ENCODE results near the gene PAK3. TPM values are rescaled to one million over a fixed set of nuclear protein-coding genes. Genes with fewer than 3 reads are reported as not detected.

Gene PAK3
- total and polyA plus RNA-seq, 2 of the 8 experiments (the other 6 are each of a cell fraction or from before 2014, with no cell fraction given), result 0.80 to 7.2 TPM

- H2BK120ac ChIP-seq (replicated peaks; ENCODE audit: low read depth, low read length), result no peak overlapping the region
- no peaks in the 10 kb centered on the region for H3K9me3 ChIP-seq (ENCODE audit: insufficient read depth in 2 of 2, low read depth in 1 of 2, low read length in 1 of 2)
- no peak overlapping the region for H3K4me2 ChIP-seq (ENCODE audit: insufficient read depth in 1 of 2, low read depth in 2 of 2, low read length in 2 of 2)
- H3K9ac ChIP-seq (replicated peaks in 1 of 4; ENCODE audit: extremely low read depth in 1 of 4, low read depth in 3 of 4, low read length in 3 of 4), result no peak overlapping the region
- no peak overlapping the region for H3K56ac ChIP-seq (replicated peaks; ENCODE audit: insufficient read length, low read depth, low read length)
- no peak overlapping the region for H4K5ac ChIP-seq (ENCODE audit: insufficient read length, low read depth, low read length)
- H2AFZ ChIP-seq (ENCODE audit: low read length), result no peak overlapping the region
- H2BK5ac ChIP-seq (ENCODE audit: low read depth, low read length), result no peak overlapping the region
- no peak overlapping the region for H3K18ac ChIP-seq (ENCODE audit: extremely low read depth, low read length)
- no peak overlapping the region for H3K27ac ChIP-seq (ENCODE audit: low read depth, low read length)
- no peak overlapping the region for H2BK20ac ChIP-seq (ENCODE audit: low read length)
- H3K27me3 ChIP-seq (replicated peaks in 1 of 4; ENCODE audit: control insufficient read depth in 3 of 4, extremely low read depth in 1 of 4, insufficient read depth in 3 of 4, low read length in 3 of 4), result no peaks in the 10 kb centered on the region
- peaks cover 0 to 8% (median 2%) of the 10 kb centered on the region in 4 experiments; a peak in 3 of 7 replicates for H3K4me1 ChIP-seq (replicated peaks in 1 of 4; ENCODE audit: control insufficient read depth in 3 of 4, insufficient read depth in 4 of 4, low read length in 3 of 4)
- H3K23ac ChIP-seq (ENCODE audit: insufficient read length), result no peak overlapping the region
- H4K8ac ChIP-seq (ENCODE audit: extremely low read depth, insufficient read depth, low read length), result no peak overlapping the region
- ChIA-PET CTCF (ENCODE audit: partially characterized antibody) (interaction anchor here (1.5 to 2.6 kb wide), 3 partner anchors 13 to 17 kb away, joined by 3 to 9 read pairs (median 4); no protein-coding TSS in a partner anchor), POLR2A (ENCODE audit: partially characterized antibody) (interaction anchor here (0.7 kb wide), 1 partner anchor 9 kb away, joined by 3 read pairs; no protein-coding TSS in a partner anchor)
- DNase-seq (ENCODE audit: low read depth in 1 of 2, low spot score in 2 of 2) (no peak), FAIRE-seq (no peak)
- no peak overlapping the region for H3K14ac ChIP-seq (ENCODE audit: insufficient read length)
- no peaks in the 10 kb centered on the region for H3K36me3 ChIP-seq (ENCODE audit: control insufficient read depth in 2 of 4, insufficient read depth in 4 of 4, low read length in 3 of 4)
- H3K4me3 ChIP-seq (ENCODE audit: extremely low read depth in 1 of 4, insufficient read depth in 2 of 4, low read depth in 3 of 4, low read length in 4 of 4), result no peak overlapping the region
- H2BK12ac ChIP-seq (ENCODE audit: low read depth, low read length), result no peak overlapping the region
- no peak overlapping the region for H4K91ac ChIP-seq (replicated peaks; ENCODE audit: insufficient read length, low read length)
- no peaks in the 10 kb centered on the region for H3K79me2 ChIP-seq (ENCODE audit: control insufficient read depth in 1 of 2, insufficient read depth in 2 of 2, low read length in 2 of 2)
- no peak overlapping the region for H3K4ac ChIP-seq (replicated peaks; ENCODE audit: insufficient read length, low read depth, low read length)
- no peak overlapping the region for H2AK5ac ChIP-seq (ENCODE audit: low read depth, low read length)
- H3K23me2 ChIP-seq (ENCODE audit: low read depth, low read length), result no peaks in the 10 kb centered on the region
- H3K79me1 ChIP-seq (ENCODE audit: low read depth, low read length), result no peaks in the 10 kb centered on the region
- H2BK15ac ChIP-seq (ENCODE audit: low read length), result no peak overlapping the region
- no peaks in the 10 kb centered on the region for H4K20me1 ChIP-seq (replicated peaks in 1 of 2; ENCODE audit: control insufficient read depth in 1 of 2, insufficient read depth in 2 of 2, low read length in 2 of 2)
- TF ChIP-seq YY1 (IDR thresholded peaks at IDR 0.05; ENCODE audit: low read depth, low read length), result no peak
- TF ChIP-seq CEBPB (IDR thresholded peaks at IDR 0.05; ENCODE audit: low read depth, low read length), result peak; percentile 58; the same call in 1 of the 2 replicates
- TF ChIP-seq ATF3 (IDR thresholded peaks at IDR 0.05; ENCODE audit: insufficient read depth, low read depth, low read length), result no peak
Observed at GRCh38 chrX:111182997-111183396, 87.0 kb downstream of the PAK3 start.
